GM12872 (cell line): Measurements from ENCODE around the gene ZNF385D.

Experiments used
- TF ChIP-seq, protein P1 (sequence below): IDR thresholded peaks from 3 replicates; pipeline ENCODE4 v1.5.1; 2011; ENCODE audit warnings: low read depth, mild to moderate bottlenecking, low read length, moderate library complexity; ENCODE audit not compliant: insufficient read depth

The ZNF385D gene

GRCh38 chr3:21542656-21543379 lies 208.2 kb downstream of the ZNF385D start:
- TF ChIP-seq, protein P1, sequence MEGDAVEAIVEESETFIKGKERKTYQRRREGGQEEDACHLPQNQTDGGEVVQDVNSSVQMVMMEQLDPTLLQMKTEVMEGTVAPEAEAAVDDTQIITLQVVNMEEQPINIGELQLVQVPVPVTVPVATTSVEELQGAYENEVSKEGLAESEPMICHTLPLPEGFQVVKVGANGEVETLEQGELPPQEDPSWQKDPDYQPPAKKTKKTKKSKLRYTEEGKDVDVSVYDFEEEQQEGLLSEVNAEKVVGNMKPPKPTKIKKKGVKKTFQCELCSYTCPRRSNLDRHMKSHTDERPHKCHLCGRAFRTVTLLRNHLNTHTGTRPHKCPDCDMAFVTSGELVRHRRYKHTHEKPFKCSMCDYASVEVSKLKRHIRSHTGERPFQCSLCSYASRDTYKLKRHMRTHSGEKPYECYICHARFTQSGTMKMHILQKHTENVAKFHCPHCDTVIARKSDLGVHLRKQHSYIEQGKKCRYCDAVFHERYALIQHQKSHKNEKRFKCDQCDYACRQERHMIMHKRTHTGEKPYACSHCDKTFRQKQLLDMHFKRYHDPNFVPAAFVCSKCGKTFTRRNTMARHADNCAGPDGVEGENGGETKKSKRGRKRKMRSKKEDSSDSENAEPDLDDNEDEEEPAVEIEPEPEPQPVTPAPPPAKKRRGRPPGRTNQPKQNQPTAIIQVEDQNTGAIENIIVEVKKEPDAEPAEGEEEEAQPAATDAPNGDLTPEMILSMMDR = no peak

DNA sequence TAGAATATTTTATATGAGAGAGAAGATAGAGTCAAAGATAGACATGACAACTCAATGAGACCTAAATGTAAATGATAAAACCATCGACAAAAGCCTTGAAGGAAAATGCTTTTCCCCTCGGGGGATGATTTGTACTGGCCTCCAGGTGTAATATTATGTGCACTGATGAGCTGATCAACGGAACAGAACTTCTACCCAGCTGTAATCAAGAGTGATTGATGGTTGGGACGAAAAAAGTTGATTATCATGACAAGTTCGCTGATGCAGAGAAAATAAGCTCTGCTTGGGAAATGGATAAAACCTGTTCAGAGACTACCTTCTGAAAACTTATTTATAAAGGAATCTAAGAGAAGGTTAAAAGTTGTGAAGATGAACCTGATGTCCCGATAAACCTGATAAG lies 210.7 kb downstream of the ZNF385D start:
- TF ChIP-seq, protein P1 = no peak

GRCh38 chr3:21534462-21534861 lies 216.5 kb downstream of the ZNF385D start:
- TF ChIP-seq, protein P1 = no peak

DNA sequence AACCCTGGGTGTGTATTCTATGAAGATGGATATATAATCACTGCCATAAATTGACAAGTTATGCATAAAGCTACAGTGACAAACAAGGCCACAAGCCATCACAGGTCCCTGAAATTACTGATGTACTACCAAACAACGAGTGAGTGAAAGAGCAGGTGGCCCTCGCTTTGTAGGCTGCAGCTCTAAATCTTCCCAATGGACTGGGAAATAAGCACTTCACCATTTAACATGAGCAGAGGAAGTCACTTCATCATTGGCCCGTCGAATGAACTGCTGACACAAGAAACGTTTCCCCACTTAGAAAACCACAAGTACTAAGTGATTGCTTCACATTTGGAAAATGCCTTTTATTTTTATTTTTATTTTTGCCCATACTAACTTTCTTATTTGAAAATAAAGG lies 218.0 kb downstream of the ZNF385D start:
- TF ChIP-seq, protein P1 = no peak

DNA sequence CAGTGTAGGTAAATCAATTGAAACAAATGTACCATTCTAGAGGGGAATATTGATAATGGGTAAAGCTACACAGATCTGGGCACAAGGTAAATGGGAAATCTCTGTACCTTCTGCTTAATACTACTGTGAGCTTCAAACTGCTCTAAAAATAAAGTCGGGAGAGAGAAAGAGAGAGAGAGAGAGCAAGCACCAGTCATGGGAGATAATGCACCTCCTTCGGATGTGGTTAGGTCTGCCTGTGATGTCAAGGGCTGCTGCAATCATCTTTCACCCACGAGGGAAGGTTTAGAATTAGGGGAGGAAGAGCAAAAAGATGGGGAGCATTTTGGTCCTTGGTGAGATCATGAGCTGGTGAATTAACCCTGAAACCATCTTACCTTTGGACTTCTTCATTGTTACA lies 219.1 kb downstream of the ZNF385D start:
- TF ChIP-seq, protein P1 = no peak

GRCh38 chr3:21528291-21528995 lies 222.6 kb downstream of the ZNF385D start:
- TF ChIP-seq, protein P1 = no peak

DNA sequence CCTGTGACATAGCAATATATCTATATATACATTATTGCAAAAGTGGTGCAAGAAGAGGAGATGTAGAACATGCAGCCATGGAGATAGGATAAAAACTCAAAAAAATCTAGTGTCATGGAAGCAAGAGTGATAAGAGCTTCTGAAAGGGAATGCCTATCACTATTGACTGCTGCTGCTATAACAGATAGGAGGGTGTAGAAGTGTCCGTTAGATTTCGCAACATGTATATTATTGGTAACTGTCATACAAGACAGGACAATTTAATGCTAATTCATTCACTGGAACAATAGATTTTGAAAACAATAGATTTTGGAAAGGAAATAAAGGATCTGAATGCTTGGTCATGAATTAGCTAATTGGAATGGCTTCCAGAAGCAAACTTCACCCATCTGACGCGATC lies 224.5 kb downstream of the ZNF385D start:
- TF ChIP-seq, protein P1 = no peak
